Stimulated activated CD4-positive, alpha-beta T cell treated with anti-CD3 and anti-CD28 coated beads, Interleukin-4, amount 100 ng/mL, for 4 hours (primary cell): Measurements from ENCODE around the gene COL8A2.

Experiments
- DNase-seq, 2 experiments: peaks; one replicate each; pipeline ENCODE4 v3.0.0-alpha.2; 2020

COL8A2 gene

GRCh38 chr1:36157115-36157903 lies 32.3 kb upstream of the COL8A2 start:
- DNase-seq: no peak

GRCh38 chr1:36156329-36157114 lies 31.5 kb upstream of the COL8A2 start:
- DNase-seq: peak; percentile 53 to 63

- peak; percentile 81 to 82 for DNase-seq
Observed at GRCh38 chr1:36155408-36156328, 30.6 kb upstream of the COL8A2 start, which contains the start of gene MAP7D1. Gene MAP7D1, plus strand, starts transcription at chr1:36156160. Its CDS starts 258 bp downstream, at chr1:36156418.

GRCh38 chr1:36154765-36155407 lies 29.9 kb upstream of the COL8A2 start:
- no peak for DNase-seq

- no peak for DNase-seq
Observed at GRCh38 chr1:36154335-36154734, 29.3 kb upstream of the COL8A2 start.

- no peak for DNase-seq
Observed at GRCh38 chr1:36153476-36153875, 28.5 kb upstream of the COL8A2 start.

GRCh38 chr1:36151845-36152203 lies 26.8 kb upstream of the COL8A2 start:
- peak in 1 of 2 experiments; percentile 62 for DNase-seq

- no peak for DNase-seq
Observed at GRCh38 chr1:36151134-36151844, 26.3 kb upstream of the COL8A2 start.

- peak; percentile 54 to 69 for DNase-seq
Observed at GRCh38 chr1:36150296-36151133, 25.5 kb upstream of the COL8A2 start.

- no peak for DNase-seq
Observed at GRCh38 chr1:36149973-36150295, 24.9 kb upstream of the COL8A2 start.

GRCh38 chr1:36149237-36149972 lies 24.4 kb upstream of the COL8A2 start, which contains the start of gene TRAPPC3:
Gene TRAPPC3, minus strand, starts transcription at chr1:36149486. Its CDS starts 108 bp downstream, at chr1:36149378.
- peak; percentile 99 to 100 for DNase-seq

- DNase-seq: no peak
Observed at GRCh38 chr1:36148821-36149236, 23.8 kb upstream of the COL8A2 start.

- DNase-seq: no peak
Observed at GRCh38 chr1:36144413-36144812, 19.4 kb upstream of the COL8A2 start.

GRCh38 chr1:36143424-36143823 lies 18.4 kb upstream of the COL8A2 start:
- DNase-seq: no peak

GRCh38 chr1:36142121-36142520 lies 17.1 kb upstream of the COL8A2 start:
- DNase-seq: no peak

- DNase-seq: no peak
Observed at GRCh38 chr1:36139521-36139920, 14.5 kb upstream of the COL8A2 start.

- no peak for DNase-seq
Observed at GRCh38 chr1:36137776-36138175, 12.8 kb upstream of the COL8A2 start.

- no peak for DNase-seq
Observed at GRCh38 chr1:36137226-36137625, 12.2 kb upstream of the COL8A2 start.

- DNase-seq: no peak
Observed at GRCh38 chr1:36136535-36136934, 11.5 kb upstream of the COL8A2 start.

GRCh38 chr1:36135796-36136195 lies 10.8 kb upstream of the COL8A2 start:
- DNase-seq: no peak
